Thyroid gland (tissue), 4 donors: ENCODE results near the gene UNC5C.

ENCODE experiments used
- POLR2A ChIP-seq, 2 donors: fragments of 450-650 bp; IDR thresholded peaks; one replicate each; pipeline ENCODE4 v1.6.1; 2017; ENCODE audit warnings: antibody characterized with exemption in 2 of 2, mild to moderate bottlenecking in 2 of 2, moderate library complexity in 1 of 2
- TF ChIP-seq, protein P1 (sequence below), 6 experiments: fragments of 200-600 bp in 3 of 6; fragments of 450-650 bp in 3 of 6; sonication (generic) in 3 of 6; IDR thresholded peaks; one replicate each; pipeline ENCODE4 v1.5.1; 2016 to 2019; ENCODE audit warnings: antibody characterized with exemption in 6 of 6, mild to moderate bottlenecking in 2 of 6, inconsistent platforms in 1 of 6, moderate library complexity in 1 of 6

GRCh38 chr4:95114521-95114920, 434.3 kb downstream of the UNC5C start:
- TF ChIP-seq, protein P1, sequence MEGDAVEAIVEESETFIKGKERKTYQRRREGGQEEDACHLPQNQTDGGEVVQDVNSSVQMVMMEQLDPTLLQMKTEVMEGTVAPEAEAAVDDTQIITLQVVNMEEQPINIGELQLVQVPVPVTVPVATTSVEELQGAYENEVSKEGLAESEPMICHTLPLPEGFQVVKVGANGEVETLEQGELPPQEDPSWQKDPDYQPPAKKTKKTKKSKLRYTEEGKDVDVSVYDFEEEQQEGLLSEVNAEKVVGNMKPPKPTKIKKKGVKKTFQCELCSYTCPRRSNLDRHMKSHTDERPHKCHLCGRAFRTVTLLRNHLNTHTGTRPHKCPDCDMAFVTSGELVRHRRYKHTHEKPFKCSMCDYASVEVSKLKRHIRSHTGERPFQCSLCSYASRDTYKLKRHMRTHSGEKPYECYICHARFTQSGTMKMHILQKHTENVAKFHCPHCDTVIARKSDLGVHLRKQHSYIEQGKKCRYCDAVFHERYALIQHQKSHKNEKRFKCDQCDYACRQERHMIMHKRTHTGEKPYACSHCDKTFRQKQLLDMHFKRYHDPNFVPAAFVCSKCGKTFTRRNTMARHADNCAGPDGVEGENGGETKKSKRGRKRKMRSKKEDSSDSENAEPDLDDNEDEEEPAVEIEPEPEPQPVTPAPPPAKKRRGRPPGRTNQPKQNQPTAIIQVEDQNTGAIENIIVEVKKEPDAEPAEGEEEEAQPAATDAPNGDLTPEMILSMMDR (IDR thresholded peaks at IDR 0.05): no peak
- no peak for TF ChIP-seq POLR2A (IDR thresholded peaks at IDR 0.05)
